CD8-positive, alpha-beta memory T cell (primary cell): ENCODE measurements around the gene CCDC60. TPM values are rescaled to one million over a fixed set of nuclear protein-coding genes. Genes with fewer than 3 reads are reported as not detected.

ENCODE experiments used
- CTCF ChIA-PET: fragments of 350-600 bp; sonication (Branson Sonifier 250); formaldehyde crosslinking; loops from one replicate; lab custom pipeline; 2021; ENCODE audit warnings: antibody characterized with exemption; lab: Charles Lee
- POLR2A ChIA-PET: fragments of 350-600 bp; sonication (Branson Sonifier 250); formaldehyde crosslinking; loops from one replicate; lab custom pipeline; 2021; ENCODE audit warnings: antibody characterized with exemption; lab: Charles Lee
- DNase-seq, 5 donors: peaks; one replicate each; pipeline versions ENCODE4 v3.0.0 to v3.0.0-alpha.2; 2020 to 2022; ENCODE audit warnings: mixed read lengths in 1 of 5
- H3K27ac ChIP-seq: one replicate; pipeline ENCODE4 v1.7.0; 2013; ENCODE audit warnings: low read depth, mild to moderate bottlenecking, low read length, moderate library complexity
- H3K27me3 ChIP-seq: 2 replicates; pipeline ENCODE4 v1.7.0; 2013; ENCODE audit warnings: low read length, mild to moderate bottlenecking; ENCODE audit not compliant: insufficient read depth, poor library complexity, severe bottlenecking
- H3K36me3 ChIP-seq: 2 replicates; pipeline ENCODE4 v1.7.0; 2013; ENCODE audit warnings: mild to moderate bottlenecking, low read length, moderate library complexity; ENCODE audit not compliant: insufficient read depth
- H3K4me1 ChIP-seq: 2 replicates; pipeline ENCODE4 v1.7.0; 2013; ENCODE audit warnings: mild to moderate bottlenecking, low read length, moderate library complexity; ENCODE audit not compliant: insufficient read depth
- H3K4me3 ChIP-seq: 2 replicates; pipeline ENCODE4 v1.7.0; 2013; ENCODE audit warnings: mild to moderate bottlenecking, low read length
- H3K9me3 ChIP-seq: 2 replicates; pipeline ENCODE4 v1.7.0; 2013; ENCODE audit warnings: mild to moderate bottlenecking, low read length
- H3K27ac Mint-ChIP-seq, 8 donors: one replicate each; pipeline ENCODE4 v1.8.0; 2020 to 2021; ENCODE audit warnings: mixed read lengths in 8 of 8, mild to moderate bottlenecking in 6 of 8, inconsistent platforms in 3 of 8, moderate library complexity in 3 of 8
- H3K27me3 Mint-ChIP-seq, 2 donors: one replicate each; pipeline ENCODE4 v1.8.0; 2020 to 2021; ENCODE audit warnings: mixed read lengths in 2 of 2, mild to moderate bottlenecking in 1 of 2, moderate library complexity in 1 of 2
- H3K36me3 Mint-ChIP-seq, 3 donors: one replicate each; pipeline ENCODE4 v1.8.0; 2020 to 2021; ENCODE audit warnings: mixed read lengths in 3 of 3, inconsistent platforms in 1 of 3, mild to moderate bottlenecking in 1 of 3
- H3K4me1 Mint-ChIP-seq, 3 donors: one replicate each; pipeline ENCODE4 v1.8.0; 2020 to 2021; ENCODE audit warnings: mixed read lengths in 3 of 3, inconsistent platforms in 1 of 3, mild to moderate bottlenecking in 1 of 3
- H3K4me3 Mint-ChIP-seq, 7 donors: one replicate each; pipeline ENCODE4 v1.8.0; 2020 to 2021; ENCODE audit warnings: mixed read lengths in 7 of 7, mild to moderate bottlenecking in 6 of 7, moderate library complexity in 4 of 7, inconsistent platforms in 2 of 7
- H3K9me3 Mint-ChIP-seq, 5 donors: one replicate each; pipeline ENCODE4 v1.8.0; 2020 to 2022; ENCODE audit warnings: mixed read lengths in 5 of 5, mild to moderate bottlenecking in 3 of 5, moderate library complexity in 2 of 5, inconsistent platforms in 1 of 5
- polyA plus RNA-seq: library from polyadenylated mRNA; unstranded; fragments of 300-500 nt; fragmentation: Illumina TruSeq; gene quantifications from one replicate; pipeline ENCODE4 v1.2.3, GENCODE V29; 2021
- total RNA-seq, 2 experiments: library from RNA; stranded (reverse); gene quantifications; one replicate each; pipeline ENCODE4 v1.2.3, GENCODE V29; 2021

The CCDC60 gene
- total and polyA plus RNA-seq, 3 experiments from 2014 or later: not detected

- H3K27me3 Mint-ChIP-seq: peaks cover 1 to 10% of the 10 kb centered on the region in 2 donors
- H3K9me3 Mint-ChIP-seq: peaks cover 0 to 3% (median 0%) of the 10 kb centered on the region in 5 donors
- H3K9me3 ChIP-seq: no peaks in the 10 kb centered on the region
- H3K27ac Mint-ChIP-seq: no peak overlapping the region
- H3K27me3 ChIP-seq: no peaks in the 10 kb centered on the region
- POLR2A ChIA-PET: no interaction called here
- no peaks in the 10 kb centered on the region for H3K4me1 ChIP-seq
- peaks cover 0 to 5% (median 0%) of the 10 kb centered on the region in 3 donors for H3K36me3 Mint-ChIP-seq
- no peak for DNase-seq
- no peak overlapping the region for H3K27ac ChIP-seq
- no peaks in the 10 kb centered on the region for H3K36me3 ChIP-seq
- no peaks in the 10 kb centered on the region for H3K4me1 Mint-ChIP-seq
- CTCF ChIA-PET: no interaction called here
- H3K4me3 ChIP-seq: no peak overlapping the region
- no peak overlapping the region for H3K4me3 Mint-ChIP-seq
These were observed 27.9 kb upstream of the CCDC60 start for GRCh38 chr12:119306593-119306992.

GRCh38 chr12:119307747-119308146 is 26.8 kb upstream of the CCDC60 start:
- CTCF ChIA-PET: no interaction called here
- peaks cover 0 to 5% (median 0%) of the 10 kb centered on the region in 3 donors for H3K36me3 Mint-ChIP-seq
- H3K27ac ChIP-seq: no peak overlapping the region
- peaks cover 1 to 10% of the 10 kb centered on the region in 2 donors for H3K27me3 Mint-ChIP-seq
- no peaks in the 10 kb centered on the region for H3K27me3 ChIP-seq
- H3K4me3 ChIP-seq: no peak overlapping the region
- no peak overlapping the region for H3K4me3 Mint-ChIP-seq
- no peaks in the 10 kb centered on the region for H3K9me3 ChIP-seq
- peaks cover 0 to 8% (median 0%) of the 10 kb centered on the region in 5 donors for H3K9me3 Mint-ChIP-seq
- H3K4me1 ChIP-seq: no peaks in the 10 kb centered on the region
- POLR2A ChIA-PET: no interaction called here
- H3K36me3 ChIP-seq: no peaks in the 10 kb centered on the region
- DNase-seq: no peak
- no peak overlapping the region for H3K27ac Mint-ChIP-seq
- no peaks in the 10 kb centered on the region for H3K4me1 Mint-ChIP-seq

- Histone ChIP-seq H3K27ac (no peak overlapping the region), H3K9me3 (no peaks in the 10 kb centered on the region), H3K4me3 (no peak overlapping the region), H3K4me1 (no peaks in the 10 kb centered on the region), H3K27me3 (no peaks in the 10 kb centered on the region), H3K36me3 (no peaks in the 10 kb centered on the region)
- Mint-ChIP-seq H3K4me3 (no peak overlapping the region), H3K4me1 (no peaks in the 10 kb centered on the region), H3K36me3 (peaks cover 0 to 5% (median 0%) of the 10 kb centered on the region in 3 donors), H3K9me3 (peaks cover 0 to 8% (median 0%) of the 10 kb centered on the region in 5 donors), H3K27me3 (peaks cover 1 to 10% of the 10 kb centered on the region in 2 donors), H3K27ac (no peak overlapping the region)
- POLR2A ChIA-PET: no interaction called here
- CTCF ChIA-PET: no interaction called here
- no peak for DNase-seq
These were observed 25.6 kb upstream of the CCDC60 start for GRCh38 chr12:119308708-119309456.

- CTCF ChIA-PET: no interaction called here
- POLR2A ChIA-PET: no interaction called here
- H3K36me3 ChIP-seq: no peaks in the 10 kb centered on the region
- no peaks in the 10 kb centered on the region for H3K9me3 ChIP-seq
- H3K27me3 ChIP-seq: no peaks in the 10 kb centered on the region
- H3K27ac ChIP-seq: no peak overlapping the region
- H3K4me1 ChIP-seq: no peaks in the 10 kb centered on the region
- Mint-ChIP-seq H3K4me1 (no peaks in the 10 kb centered on the region), H3K27me3 (peaks cover 0 to 1% of the 10 kb centered on the region in 2 donors), H3K4me3 (no peak overlapping the region), H3K27ac (no peak overlapping the region), H3K36me3 (no peaks in the 10 kb centered on the region), H3K9me3 (peaks cover 0 to 5% (median 0%) of the 10 kb centered on the region in 5 donors)
- no peak for DNase-seq
- H3K4me3 ChIP-seq: no peak overlapping the region
These were observed 22.7 kb upstream of the CCDC60 start for GRCh38 chr12:119311878-119312277.

GRCh38 chr12:119312904-119313303 is 21.6 kb upstream of the CCDC60 start:
- H3K4me1 Mint-ChIP-seq: no peaks in the 10 kb centered on the region
- H3K27me3 Mint-ChIP-seq: peaks cover 0 to 1% of the 10 kb centered on the region in 2 donors
- peaks cover 0 to 5% (median 0%) of the 10 kb centered on the region in 5 donors for H3K9me3 Mint-ChIP-seq

GRCh38 chr12:119314290-119314689 is 20.2 kb upstream of the CCDC60 start:
- no peaks in the 10 kb centered on the region for H3K27me3 ChIP-seq
- Mint-ChIP-seq H3K27ac (no peak overlapping the region), H3K27me3 (peaks cover 0 to 1% of the 10 kb centered on the region in 2 donors), H3K4me3 (no peak overlapping the region), H3K9me3 (peaks cover 0 to 5% (median 0%) of the 10 kb centered on the region in 5 donors), H3K4me1 (no peaks in the 10 kb centered on the region), H3K36me3 (no peaks in the 10 kb centered on the region)
- ChIA-PET POLR2A (no interaction called here), CTCF (no interaction called here)
- H3K9me3 ChIP-seq: no peaks in the 10 kb centered on the region
- H3K4me1 ChIP-seq: no peaks in the 10 kb centered on the region
- DNase-seq: no peak
- H3K4me3 ChIP-seq: no peak overlapping the region
- no peaks in the 10 kb centered on the region for H3K36me3 ChIP-seq
- no peak overlapping the region for H3K27ac ChIP-seq

More at GRCh38 chr12:119312904-119313303, 21.6 kb upstream of the CCDC60 start:
- Mint-ChIP-seq H3K27ac (no peak overlapping the region), H3K4me3 (no peak overlapping the region), H3K36me3 (no peaks in the 10 kb centered on the region)
- Histone ChIP-seq H3K4me3 (no peak overlapping the region), H3K27ac (no peak overlapping the region), H3K36me3 (no peaks in the 10 kb centered on the region), H3K4me1 (no peaks in the 10 kb centered on the region), H3K9me3 (no peaks in the 10 kb centered on the region), H3K27me3 (no peaks in the 10 kb centered on the region)
- DNase-seq: no peak
- ChIA-PET POLR2A (no interaction called here), CTCF (interaction anchor here (1.2 kb wide), 1 partner anchor 42 kb away, joined by 3 read pairs; no protein-coding TSS in a partner anchor)

GRCh38 chr12:119319638-119320037 is 14.9 kb upstream of the CCDC60 start:
- Histone ChIP-seq H3K4me3 (no peak overlapping the region), H3K36me3 (no peaks in the 10 kb centered on the region), H3K9me3 (no peaks in the 10 kb centered on the region), H3K27me3 (no peaks in the 10 kb centered on the region), H3K4me1 (no peaks in the 10 kb centered on the region), H3K27ac (no peak overlapping the region)
- Mint-ChIP-seq H3K27ac (no peak overlapping the region), H3K4me3 (no peak overlapping the region), H3K9me3 (peaks cover 0 to 9% (median 0%) of the 10 kb centered on the region in 5 donors), H3K36me3 (no peaks in the 10 kb centered on the region), H3K27me3 (peaks cover 0 to 4% of the 10 kb centered on the region in 2 donors), H3K4me1 (no peaks in the 10 kb centered on the region)
- POLR2A ChIA-PET: no interaction called here
- CTCF ChIA-PET: no interaction called here
- DNase-seq: no peak

- Histone ChIP-seq H3K4me1 (no peaks in the 10 kb centered on the region), H3K9me3 (no peaks in the 10 kb centered on the region), H3K27ac (no peak overlapping the region), H3K27me3 (no peaks in the 10 kb centered on the region), H3K36me3 (no peaks in the 10 kb centered on the region), H3K4me3 (no peak overlapping the region)
- ChIA-PET CTCF (no interaction called here), POLR2A (no interaction called here)
- Mint-ChIP-seq H3K36me3 (no peaks in the 10 kb centered on the region), H3K27me3 (peaks cover 0 to 4% of the 10 kb centered on the region in 2 donors), H3K9me3 (peaks cover 0 to 9% (median 0%) of the 10 kb centered on the region in 5 donors), H3K4me1 (no peaks in the 10 kb centered on the region), H3K27ac (no peak overlapping the region), H3K4me3 (no peak overlapping the region)
- DNase-seq: no peak
These were observed 13.9 kb upstream of the CCDC60 start for GRCh38 chr12:119320678-119321077.
